IPS-11a (cell line): ENCODE data around the gene NDUFA8.
"Not testable (repeated sequence)": the region's sequence is repeated elsewhere in the genome, so short reads cannot be mapped to it uniquely, and the experiment has no call there.

Experiments used
- H3K4me3 ChIP-seq: one replicate; pipeline ENCODE4 v1.5.1; 2013; ENCODE audit warnings: low read depth, low read length, control low read depth

NDUFA8 gene

DNA sequence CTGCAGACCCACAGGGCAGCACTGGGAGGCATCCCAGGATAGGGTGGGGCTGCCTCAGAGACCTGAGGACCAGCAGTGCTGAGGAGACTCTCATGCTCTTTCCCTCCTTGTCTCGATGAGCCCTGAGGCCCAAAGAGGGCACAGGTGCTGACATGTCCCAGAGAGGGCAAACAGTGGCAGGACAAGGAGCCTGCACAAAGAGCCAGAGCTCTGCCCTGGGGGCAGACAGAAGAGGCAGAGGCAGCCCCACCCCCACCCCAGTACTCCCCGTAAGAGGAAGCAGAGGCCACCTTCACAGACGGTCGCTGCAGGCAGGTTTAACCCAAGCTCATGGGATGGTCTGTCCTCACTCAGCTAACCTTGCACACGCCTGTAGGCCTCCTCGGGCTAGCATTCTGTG, 37.1 kb downstream of the NDUFA8 start:
- H3K4me3 ChIP-seq, result no peak overlapping the region

DNA sequence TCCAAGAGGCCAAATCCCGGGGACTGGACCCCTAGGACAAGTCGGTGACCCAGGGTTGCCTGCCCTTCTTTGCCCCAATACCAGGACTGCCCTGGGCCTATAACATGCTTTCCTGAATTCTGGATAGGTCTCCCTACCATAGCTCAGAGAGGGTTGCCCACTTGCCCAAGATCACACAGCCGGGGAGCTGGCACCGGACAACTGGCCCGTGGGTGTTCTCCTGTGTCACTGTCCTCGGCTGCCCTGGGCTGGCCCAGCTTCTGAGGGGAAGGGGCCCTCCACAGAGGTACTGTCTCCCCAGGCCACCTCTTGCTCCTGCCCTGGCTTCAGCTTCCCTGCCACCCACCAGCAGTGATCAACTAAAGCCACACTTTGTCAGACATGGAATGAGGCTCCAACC, 37.6 kb downstream of the NDUFA8 start:
- no peak overlapping the region for H3K4me3 ChIP-seq

DNA sequence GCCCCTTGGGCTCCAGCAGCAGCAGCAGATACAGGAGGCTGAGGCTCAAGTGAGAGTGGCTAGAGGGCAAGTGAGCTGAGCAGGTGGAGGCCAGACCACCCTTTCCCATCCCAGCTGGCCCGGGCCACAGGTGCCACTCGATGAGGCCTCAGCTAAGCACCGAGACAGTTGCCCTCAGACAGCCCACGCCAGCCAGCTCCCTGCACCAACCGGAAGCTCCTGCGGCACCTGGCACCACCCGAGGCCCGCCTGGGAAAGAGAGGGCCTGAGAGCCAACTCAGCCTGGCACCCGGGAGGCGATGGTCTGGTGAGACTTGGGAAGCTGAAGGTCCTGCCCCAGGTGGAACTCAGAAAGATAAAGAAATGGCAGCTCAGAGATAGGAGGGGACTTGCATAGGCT, 38.2 kb downstream of the NDUFA8 start:
- H3K4me3 ChIP-seq, result no peak overlapping the region

DNA sequence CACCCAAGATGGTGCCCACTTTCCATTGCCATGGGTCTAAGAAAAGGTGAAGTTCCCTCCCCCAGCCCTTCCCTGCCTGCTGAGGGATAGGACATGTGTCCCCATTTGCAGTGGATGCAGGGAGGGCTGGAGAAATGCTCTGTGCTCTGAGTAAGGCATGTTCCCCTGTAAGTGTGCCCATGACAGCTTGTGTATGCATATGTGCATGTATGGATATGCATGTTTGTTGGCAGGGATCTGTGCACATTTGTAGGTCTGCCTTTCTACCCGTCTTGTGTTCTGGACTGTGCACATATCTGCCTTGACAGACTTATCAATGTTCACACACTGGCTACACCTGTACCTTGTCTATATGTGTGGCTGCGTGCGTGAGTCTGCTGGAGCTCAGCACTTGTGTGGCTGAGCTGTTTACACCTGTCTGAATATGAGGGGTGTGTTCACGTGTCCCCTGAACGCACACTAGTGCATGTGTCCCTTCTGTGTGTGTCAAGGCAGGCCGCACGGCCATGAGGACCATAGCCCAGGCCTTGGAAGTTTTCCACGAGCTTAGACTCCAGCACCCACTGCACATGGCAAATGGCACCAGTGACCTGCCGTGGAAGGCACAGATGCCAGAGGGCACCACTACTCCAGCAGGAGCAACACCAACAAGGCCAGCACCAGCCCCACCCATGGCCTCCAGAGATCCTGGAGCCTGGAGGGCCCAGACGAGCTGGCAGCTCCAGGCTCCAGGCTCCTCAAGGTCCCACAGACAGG, 39.1 kb downstream of the NDUFA8 start:
- H3K4me3 ChIP-seq, result no peak overlapping the region

DNA sequence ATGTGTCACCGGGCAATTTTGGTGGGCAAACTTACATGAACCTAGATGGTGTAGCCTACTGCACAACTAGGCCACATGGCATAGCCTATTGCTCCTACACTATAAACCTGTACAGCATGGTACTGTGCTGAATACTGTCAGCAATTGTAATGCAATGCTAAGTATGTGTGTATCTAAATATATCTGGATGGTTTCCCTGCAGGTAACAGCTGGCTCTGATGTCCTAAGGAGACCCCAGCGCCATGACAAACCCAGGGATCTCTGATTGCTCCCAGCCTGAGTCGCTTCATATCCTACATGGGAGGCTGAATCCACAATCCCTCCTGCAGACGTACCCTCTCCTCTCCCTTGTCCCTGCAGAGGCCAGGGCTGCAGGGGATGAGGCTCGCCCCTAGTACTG, 39.9 kb downstream of the NDUFA8 start:
- H3K4me3 ChIP-seq, result no peak overlapping the region

DNA sequence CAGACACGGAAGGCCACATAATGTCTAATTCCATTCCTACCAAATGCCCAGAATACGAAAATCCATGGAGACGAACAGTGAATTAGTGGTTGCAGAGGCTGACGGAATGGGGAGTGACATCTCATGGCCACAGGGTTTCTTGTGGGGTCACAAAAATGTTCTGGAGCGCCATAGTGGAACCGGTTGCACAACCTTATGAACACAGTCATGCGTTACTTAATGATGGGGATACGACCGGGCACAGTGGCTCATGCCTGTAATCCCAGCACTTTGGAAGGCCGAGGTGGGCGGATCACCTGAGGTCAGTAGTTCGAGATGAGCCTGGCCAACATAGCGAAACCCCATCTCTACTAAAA, 40.4 kb downstream of the NDUFA8 start:
- H3K4me3 ChIP-seq, result no peak overlapping the region

DNA sequence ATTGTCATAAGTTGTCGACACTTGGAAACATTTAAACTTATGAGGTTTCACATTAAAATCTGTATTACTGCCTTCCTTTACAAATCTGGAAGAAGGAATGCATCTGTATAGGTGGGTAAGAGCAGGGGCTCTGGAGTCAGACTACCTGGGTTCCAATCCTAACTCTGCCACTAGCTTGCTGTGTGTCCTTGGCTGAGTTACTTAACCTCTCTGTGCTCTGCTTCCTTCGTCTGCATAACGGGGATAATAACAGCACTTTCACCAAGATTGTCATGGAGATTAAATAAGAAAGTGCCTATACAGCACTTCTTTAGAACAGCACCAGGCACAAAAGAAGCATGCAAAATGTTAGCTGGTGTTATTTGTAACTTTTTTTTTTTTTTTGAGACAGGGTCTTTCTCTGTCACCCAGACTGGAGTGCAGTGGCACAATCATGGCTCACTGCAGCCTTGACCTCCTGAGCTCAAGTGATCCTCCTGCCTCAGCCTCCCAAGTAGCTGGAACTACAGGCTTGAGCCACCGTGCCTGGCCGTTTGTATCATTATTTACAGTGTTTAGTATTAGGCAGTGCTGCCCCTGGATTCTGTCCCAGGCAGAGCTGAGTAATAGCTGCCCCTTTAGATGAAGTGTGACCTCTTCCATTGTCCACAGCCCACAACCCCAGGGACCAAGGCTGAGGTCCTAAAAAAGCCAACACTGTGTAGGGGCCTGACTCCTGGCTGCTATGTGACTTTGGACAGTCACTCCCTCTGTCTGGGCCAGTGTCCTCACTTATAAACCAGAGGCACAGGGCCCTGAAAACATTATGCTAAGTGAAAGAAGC, 41.0 kb downstream of the NDUFA8 start:
- no peak overlapping the region for H3K4me3 ChIP-seq

DNA sequence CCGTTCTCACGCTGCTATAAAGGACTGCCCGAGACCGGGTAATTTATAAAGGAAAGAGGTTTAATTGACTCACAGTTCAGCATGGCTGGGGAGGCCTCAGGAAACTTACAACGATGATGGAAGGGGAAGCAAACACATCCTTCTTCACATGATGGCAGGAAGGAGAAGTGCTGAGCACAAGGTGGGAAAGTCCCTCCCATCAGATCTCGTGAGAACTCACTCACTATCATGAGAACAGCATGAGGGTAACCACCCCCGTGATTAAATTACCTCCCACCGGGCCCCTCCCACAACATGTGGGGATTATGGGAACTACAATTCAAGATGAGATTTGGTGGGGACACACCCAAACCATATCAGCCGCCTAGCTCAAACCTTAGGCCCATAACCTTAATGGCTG, 42.3 kb downstream of the NDUFA8 start:
- not testable (repeated sequence) for H3K4me3 ChIP-seq

DNA sequence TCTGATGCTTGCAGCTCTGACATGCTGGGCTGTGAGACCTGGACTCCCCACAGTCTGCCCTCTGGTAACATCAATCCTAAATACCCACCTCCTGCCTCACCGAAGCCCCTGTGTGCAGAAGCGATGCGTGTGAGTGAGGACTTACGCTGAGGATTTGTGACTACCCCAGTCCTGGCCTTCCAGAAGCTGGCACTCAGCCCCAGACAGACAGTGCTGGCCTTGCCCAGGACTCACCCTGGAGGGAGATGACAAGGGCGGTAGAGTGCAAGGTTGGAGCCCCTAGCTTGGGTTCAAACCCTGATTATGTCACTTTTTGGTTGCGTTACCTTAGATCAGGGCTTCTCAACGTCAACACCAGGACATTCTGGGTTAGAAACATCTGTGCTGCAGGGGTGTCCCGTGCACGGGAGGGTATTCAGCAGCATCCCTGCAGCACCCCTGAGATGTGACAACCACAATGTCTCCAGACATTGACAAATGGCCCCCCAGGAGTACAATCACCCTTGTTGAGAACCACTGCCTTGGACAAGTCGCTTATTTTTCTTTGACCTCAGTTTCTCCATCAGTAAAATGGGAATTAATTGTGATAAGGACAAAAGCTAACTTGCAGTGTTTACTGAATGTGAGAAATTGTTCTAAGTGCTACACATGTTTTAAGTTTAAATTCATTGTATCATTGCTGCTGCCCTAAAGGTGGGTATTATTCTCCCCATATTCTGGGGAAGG, 43.0 kb downstream of the NDUFA8 start:
- H3K4me3 ChIP-seq, result no peak overlapping the region

DNA sequence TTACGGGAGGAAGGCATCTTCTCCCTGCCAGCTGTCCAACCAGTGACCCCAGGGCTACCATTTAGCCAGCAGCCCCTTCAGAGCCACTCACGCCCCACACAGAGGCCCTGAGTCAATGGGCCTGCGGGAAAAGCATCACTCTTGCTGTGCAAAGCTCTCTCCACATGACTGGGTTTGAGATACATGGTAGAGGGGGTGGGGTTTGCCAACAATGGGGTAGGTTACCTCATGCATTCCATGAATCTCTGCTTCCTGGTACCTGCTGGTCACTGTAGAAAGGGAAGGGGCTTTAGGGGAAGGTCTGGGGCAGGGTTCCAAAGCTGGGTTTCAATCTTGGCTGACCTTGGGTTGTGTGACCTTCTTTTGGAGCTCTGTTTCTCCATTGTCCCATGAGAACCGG, 43.5 kb downstream of the NDUFA8 start:
- H3K4me3 ChIP-seq, result no peak overlapping the region

DNA sequence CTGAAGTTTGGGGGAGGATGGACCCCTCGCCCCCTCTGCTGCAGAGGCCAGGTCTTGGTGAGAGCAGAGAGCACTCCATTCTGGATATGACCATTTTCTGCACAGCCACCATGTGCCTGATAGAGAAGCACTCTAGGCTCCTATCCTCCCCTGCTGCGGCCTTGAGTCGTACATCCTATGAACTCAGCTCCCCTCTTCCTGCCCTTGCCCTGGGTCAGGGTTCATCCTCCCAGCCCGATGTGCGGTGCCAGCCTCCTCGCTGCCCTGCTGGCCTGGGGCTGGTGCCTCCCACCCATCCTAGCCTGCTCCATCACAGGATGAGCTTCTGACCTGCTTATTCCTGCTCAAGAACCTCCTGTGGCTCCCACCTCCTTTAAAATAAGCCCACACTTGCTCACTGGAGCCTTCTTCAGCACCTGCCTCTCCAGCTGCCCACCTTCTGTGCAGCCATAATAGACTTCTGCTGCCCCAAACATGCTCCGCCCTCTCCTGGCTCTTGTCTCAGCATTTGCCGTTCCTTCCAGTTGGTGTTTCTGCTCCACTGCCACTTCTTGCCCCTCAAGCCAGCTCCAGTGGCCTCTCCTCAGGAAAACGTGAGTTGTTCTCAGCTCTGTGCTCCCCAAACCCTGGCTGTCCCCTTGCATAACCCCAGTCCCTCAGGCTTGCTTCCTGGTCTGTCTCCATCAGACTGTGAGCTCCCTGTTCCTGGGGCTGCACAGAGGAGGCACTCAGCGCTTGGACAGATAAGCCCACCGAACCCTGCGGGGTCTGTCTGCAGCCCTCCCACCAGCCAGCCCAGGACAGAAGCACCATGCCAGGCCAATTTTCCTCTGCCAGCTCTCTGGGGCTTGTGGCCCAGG, 44.2 kb downstream of the NDUFA8 start:
- no peak overlapping the region for H3K4me3 ChIP-seq

DNA sequence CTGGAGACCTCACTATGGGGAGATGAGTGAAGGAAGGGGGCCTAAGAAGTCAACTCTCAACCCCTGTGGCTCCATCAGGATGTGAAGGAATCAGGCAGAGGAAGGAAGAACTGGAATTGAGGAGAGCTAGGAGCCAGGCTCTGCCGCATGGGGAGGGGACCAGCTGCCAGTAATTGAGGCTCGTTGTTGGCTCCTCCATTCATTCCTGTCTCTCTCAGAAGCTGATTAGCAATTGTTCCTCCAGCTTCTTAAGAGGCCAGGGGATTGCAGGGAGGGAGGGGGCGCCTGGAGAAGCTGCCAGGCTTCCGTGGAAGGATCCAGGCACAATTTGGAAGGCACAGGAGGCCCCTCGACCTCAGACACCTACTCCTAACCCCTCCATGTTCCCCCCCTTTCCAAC, 46.0 kb downstream of the NDUFA8 start:
- no peak overlapping the region for H3K4me3 ChIP-seq

DNA sequence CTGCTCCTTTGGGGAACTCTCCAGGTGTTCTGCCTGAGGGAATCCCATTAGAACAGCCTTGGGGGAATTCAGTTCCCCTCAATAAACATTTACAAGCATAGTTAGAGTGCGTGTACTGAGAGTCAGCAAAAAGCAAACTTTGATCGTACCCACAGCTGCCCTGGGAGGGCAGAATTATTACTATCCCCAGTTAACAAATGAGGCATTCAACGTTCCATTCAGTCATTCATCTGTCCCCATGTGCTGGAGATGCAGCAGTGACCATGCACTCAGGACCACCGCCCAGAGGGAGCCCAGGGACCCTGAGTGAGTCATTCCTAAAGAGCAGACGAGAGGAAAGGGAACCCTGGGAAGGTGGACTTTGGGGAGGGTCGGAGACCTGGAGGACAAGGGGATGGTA, 47.3 kb downstream of the NDUFA8 start:
- H3K4me3 ChIP-seq, result no peak overlapping the region

DNA sequence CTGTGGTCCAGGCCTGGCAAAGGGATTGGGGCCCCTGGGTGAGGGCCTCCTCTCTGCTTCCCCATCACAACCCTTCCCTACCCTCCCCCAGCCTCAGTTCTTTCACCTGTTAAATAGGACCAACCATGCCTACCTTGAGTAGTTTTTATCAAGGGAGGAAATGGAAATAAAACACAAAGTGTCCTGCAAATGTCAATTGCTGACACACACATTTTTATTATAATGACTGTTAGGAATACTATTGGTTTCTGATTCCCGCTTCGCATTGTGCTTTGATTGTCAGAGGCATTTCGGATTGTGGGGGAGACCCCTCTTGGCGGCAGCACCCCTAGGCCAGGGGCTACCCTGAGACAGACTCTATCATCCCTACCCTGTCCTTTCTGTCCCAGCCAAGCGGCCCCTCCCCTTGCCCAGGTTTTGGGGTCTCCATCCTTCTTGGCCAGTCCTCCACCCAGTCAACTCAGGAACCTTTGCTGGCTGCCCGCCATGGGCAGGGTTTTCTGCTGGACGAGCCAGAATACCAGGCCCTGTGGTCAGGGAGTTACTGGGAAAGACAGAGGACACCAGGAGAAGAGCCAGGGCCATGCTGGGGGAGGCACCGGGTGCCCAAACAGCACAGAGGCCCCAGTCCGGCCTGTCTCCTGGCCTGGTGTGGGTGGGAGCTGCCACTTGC, 48.0 kb downstream of the NDUFA8 start:
- no peak overlapping the region for H3K4me3 ChIP-seq

DNA sequence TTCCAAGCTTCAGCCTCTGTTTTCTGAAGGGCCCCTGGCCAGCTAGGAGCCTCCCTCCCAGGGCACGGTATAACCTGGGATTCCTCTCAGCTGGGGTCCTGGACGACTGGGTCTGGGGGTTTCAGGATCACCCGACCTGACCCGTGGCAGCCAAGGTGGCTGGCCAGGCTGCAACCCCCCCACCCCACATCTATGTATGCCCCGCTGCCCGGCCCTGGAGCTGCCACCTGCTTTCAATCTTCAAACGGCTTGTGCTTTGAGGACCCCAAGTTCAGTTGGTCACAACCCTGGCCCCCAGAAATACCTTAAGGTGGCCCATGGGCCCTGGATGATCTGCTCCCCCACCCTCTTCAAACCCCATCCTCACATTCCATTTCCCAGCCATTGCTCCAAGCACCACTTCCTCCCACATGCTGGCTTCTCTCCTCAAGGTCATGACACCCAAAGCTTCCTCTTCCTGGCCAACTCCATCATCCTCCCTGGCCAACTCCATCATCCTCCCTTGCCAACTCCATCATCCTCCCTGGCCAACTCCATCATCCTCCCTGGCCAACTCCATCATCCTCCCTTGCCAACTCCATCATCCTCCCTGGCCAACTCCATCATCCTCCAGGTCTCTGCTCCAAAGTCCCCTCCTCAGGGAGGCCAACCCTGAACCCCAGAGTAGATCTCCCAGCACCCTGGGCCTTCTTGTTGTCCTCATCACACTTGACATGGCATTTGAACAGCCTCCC, 49.3 kb downstream of the NDUFA8 start:
- H3K4me3 ChIP-seq, result no peak overlapping the region

DNA sequence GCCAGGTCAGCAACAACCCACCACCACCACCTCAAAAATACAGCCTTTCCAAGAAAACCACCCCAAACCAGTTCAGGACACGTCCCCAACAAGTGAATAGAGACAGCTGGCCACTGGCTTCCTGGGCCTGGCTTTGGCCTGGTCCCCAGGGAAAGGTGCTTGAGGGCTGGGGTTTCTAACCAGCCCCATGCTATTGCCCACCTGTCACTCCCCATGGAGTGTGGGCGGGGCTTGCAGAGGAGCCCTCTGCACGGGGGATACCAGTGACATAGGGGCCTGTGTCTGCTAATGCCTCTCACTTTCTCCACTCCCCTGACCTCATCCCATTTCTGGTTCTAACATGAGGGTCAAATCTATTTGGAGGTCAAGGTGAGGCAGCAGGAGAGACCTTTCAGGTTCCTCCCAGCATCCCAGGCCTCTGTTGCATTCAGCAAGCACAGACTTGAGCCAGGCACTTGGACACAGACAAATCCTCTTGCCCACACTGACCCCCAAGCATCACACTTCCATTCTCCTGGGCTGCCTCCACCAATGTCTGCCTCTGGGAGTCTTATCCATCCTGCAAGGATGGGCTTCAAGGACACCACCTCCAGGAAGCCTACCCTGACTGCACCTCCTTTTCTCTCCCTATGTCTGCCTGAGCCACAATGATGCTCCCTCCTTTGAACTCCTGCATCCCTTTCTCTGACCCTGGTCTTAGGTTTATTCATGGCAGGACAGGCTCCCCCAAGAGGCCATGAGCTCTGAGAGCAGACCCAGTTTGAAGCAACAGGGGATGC, 50.4 kb downstream of the NDUFA8 start:
- no peak overlapping the region for H3K4me3 ChIP-seq

DNA sequence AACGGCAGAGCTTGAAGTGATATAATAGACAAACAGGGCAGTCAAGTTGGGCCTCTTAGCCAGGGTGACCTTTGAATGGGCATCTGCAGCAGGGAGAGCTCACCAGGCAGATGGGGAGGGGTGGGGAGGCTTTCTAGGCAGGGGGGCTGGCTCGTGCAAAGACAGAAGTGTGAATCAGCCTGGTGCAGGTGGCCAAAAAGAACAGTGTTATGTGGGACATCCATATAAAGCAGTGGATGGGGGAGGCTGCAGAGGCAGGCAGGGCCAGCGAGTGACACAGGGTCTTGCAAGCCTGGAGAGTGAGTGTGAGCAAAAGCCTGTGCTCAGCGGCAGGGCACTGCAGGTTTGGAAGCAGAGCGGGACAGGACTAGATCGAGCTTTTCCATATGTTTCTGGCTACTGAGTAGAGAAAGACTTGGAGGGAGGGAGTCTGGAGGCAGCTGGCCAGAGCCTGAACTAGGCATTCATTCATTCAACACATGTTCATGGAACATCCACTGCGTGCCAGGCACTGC, 52.2 kb downstream of the NDUFA8 start:
- no peak overlapping the region for H3K4me3 ChIP-seq

DNA sequence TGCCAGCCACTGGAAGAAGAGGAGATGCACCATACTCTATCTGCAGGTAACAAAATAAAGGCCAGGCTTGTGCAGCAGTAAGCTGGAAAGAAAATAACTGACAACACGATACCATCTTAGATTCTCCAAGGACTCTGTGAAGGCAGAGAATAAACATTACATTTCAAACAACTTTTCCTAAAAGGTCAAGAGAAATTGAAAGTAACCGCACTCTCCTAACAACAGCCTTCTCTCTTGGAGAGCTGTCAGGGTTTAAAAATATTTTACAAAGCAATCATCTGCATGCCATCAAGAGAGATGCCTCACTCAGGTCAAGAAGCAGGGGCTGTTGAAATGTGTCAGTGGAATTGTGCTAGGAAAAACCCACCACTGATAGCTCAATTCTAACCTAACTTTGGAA, 53.0 kb downstream of the NDUFA8 start:
- H3K4me3 ChIP-seq, result no peak overlapping the region

DNA sequence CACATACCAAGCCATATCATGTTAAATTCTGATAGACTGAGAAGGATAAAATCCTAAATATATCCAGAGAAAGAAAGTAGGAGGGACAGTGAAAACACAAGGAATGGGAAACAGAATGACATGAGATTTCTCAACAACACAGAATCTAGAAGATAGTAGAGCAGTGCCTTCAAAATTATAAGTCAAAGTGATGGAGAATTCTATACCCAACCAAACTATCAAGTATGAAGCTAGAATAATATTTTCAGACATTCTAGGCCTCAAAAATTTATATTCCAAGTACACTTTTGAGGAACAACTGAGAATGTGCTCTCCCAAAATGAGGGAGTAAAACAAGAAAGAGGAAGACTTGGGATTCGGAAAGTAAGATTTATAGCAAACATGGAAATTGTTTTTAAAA, 55.6 kb downstream of the NDUFA8 start:
- H3K4me3 ChIP-seq, result no peak overlapping the region
